ENCODE measurements around the gene HEG1. TPM values are rescaled to one million over a fixed set of nuclear protein-coding genes. Genes with fewer than 3 reads are reported as not detected.

Gene HEG1
- total and polyA plus RNA-seq, 12 donors = 12.2 to 186 (median 122) TPM

- 95% methylated on average over 1 of the region's 1 CpG for WGBS, 2 donors
- Histone ChIP-seq H3K27ac (no peak overlapping the region), H3K36me3 (peaks cover 0 to 100% (median 69%) of the 10 kb centered on the region in 9 donors), H3K27me3 (no peaks in the 10 kb centered on the region), H3K9me3 (no peaks in the 10 kb centered on the region), H3K4me3 (no peak overlapping the region), H3K4me1 (peaks cover 0 to 52% (median 9%) of the 10 kb centered on the region in 9 donors)
- intact Hi-C loops (cut with DNase I) = loop anchor here in 1 of 10 donors (10.0 kb wide), 1 partner anchor 292 kb away; no protein-coding TSS in a partner anchor
- TF ChIP-seq CTCF (IDR thresholded peaks at IDR 0.05) = no peak
- ATAC-seq (no peak), DNase-seq (no peak)
Measured at GRCh38 chr3:125013095-125013494, 42.7 kb downstream of the HEG1 start.

- intact Hi-C loops (cut with DNase I) = loop anchor here in 1 of 10 donors (10.0 kb wide), 1 partner anchor 293 kb away; no protein-coding TSS in a partner anchor
- H3K4me1 ChIP-seq = peaks cover 0 to 44% (median 9%) of the 10 kb centered on the region in 9 donors
- no peak for ATAC-seq
- peaks cover 0 to 100% (median 73%) of the 10 kb centered on the region in 9 donors for H3K36me3 ChIP-seq
- H3K9me3 ChIP-seq = no peaks in the 10 kb centered on the region
- DNase-seq = no peak
- TF ChIP-seq CTCF (IDR thresholded peaks at IDR 0.05) = no peak
- no peak overlapping the region for H3K4me3 ChIP-seq
- no peaks in the 10 kb centered on the region for H3K27me3 ChIP-seq
- no peak overlapping the region for H3K27ac ChIP-seq
- WGBS, 2 donors = 77% methylated on average over 7 of the region's 7 CpGs
Measured at GRCh38 chr3:125011941-125012340, 43.9 kb downstream of the HEG1 start.

- Histone ChIP-seq H3K27me3 (no peaks in the 10 kb centered on the region), H3K4me3 (no peak overlapping the region), H3K36me3 (peaks cover 0 to 100% (median 86%) of the 10 kb centered on the region in 9 donors), H3K9me3 (no peaks in the 10 kb centered on the region), H3K27ac (peak overlapping the region in 1 of 10 donors; percentile 1), H3K4me1 (peaks cover 0 to 48% (median 10%) of the 10 kb centered on the region in 9 donors)
- intact Hi-C loops (cut with DNase I) = loop anchor here in 1 of 10 donors (10.0 kb wide), 1 partner anchor 294 kb away; no protein-coding TSS in a partner anchor
- no peak for TF ChIP-seq CTCF (IDR thresholded peaks at IDR 0.05)
- 96 to 98% methylated on average over 7 of the region's 7 CpGs for WGBS, 2 donors
- DNase-seq (no peak), ATAC-seq (no peak)
Measured at GRCh38 chr3:125010393-125010792, 45.4 kb downstream of the HEG1 start.

GRCh38 chr3:125008766-125009165 is 47.0 kb downstream of the HEG1 start:
- ATAC-seq (no peak), DNase-seq (no peak)
- WGBS, 2 donors = 84 to 89% methylated on average over 4 of the region's 4 CpGs
- H3K27ac ChIP-seq = no peak overlapping the region
- no peaks in the 10 kb centered on the region for H3K27me3 ChIP-seq
- H3K4me1 ChIP-seq = peaks cover 0 to 50% (median 17%) of the 10 kb centered on the region in 9 donors
- no peak for TF ChIP-seq CTCF (IDR thresholded peaks at IDR 0.05)
- intact Hi-C loops (cut with DNase I) = loop anchor here in 1 of 10 donors (5.0 kb wide), 1 partner anchor 44 kb away; no protein-coding TSS in a partner anchor
- H3K9me3 ChIP-seq = no peaks in the 10 kb centered on the region
- no peak overlapping the region for H3K4me3 ChIP-seq
- H3K36me3 ChIP-seq = peaks cover 0 to 100% (median 86%) of the 10 kb centered on the region in 9 donors
